AG08395 (cell line): Measurements from ENCODE around the gene HNRNPC.
"Not testable (repeated sequence)": the region's sequence is repeated elsewhere in the genome, so short reads cannot be mapped to it uniquely, and the experiment has no call there.

Source experiments
- DNase-seq: peaks from one replicate; pipeline ENCODE4 v3.0.0; 2012; ENCODE audit warnings: mixed read lengths, low spot score

HNRNPC gene

DNA sequence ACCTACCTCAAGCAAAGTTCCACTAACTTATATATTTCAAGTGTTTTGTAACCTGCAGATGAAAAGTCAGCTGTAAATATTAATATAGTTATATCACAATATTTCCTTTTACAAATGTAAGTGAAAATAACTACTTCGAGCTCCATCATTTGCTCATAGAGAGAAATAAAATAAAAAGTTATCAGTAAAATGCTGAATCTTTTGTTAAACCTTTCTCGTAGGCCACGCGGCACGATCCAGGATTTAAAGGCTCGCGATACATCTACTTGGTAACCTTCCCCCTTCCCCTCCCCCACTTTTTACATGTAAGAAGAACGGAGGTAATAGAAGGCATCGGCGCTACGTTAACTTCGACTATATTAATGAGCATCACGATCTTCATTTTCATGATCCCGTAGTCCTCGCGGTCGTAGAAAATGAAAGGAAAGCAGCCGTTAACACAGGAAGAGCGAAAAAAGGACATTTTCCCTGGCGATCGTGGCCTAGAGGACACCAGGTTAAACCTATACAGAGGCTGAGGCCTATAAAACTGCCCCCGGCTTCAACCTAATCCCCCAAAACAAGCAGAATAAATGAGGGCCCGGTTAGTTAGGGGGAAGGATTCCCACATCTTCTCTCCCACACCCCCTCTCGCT, 508 bp downstream of the HNRNPC start:
- DNase-seq = no peak

DNA sequence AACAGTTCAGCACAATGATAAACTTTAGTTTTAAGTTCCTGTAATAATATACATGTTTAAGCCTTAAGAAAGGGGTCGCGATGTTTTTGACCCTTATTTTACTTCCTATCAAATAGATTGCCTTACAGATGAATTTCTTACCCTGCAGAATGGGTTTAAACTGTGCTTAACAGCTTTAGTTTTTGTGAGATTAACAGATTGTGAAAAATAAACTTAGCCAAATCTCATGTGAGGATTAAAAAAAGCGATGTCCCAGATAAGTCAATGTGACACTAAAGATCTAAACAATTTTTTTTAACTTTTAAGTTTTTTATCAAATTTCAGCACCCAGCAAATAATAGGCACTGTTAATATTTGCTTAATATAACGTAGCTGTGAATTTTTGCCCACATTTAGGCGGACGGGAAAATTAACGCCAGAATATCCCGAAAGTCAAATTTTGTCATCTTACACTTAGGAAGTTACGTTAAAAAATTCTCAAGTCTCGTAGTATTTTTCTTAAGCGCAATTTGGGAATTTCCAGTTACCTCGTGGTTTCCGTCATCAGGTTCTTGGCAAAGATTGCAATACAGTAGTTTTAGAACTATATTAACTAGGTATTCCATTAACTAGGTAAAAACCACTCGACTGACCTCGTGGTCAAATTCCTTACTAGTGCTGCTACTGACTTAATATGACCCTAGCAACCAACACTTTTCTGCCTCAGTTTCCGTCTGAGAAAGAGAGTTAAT, 1.2 kb downstream of the HNRNPC start:
- DNase-seq = no peak

DNA sequence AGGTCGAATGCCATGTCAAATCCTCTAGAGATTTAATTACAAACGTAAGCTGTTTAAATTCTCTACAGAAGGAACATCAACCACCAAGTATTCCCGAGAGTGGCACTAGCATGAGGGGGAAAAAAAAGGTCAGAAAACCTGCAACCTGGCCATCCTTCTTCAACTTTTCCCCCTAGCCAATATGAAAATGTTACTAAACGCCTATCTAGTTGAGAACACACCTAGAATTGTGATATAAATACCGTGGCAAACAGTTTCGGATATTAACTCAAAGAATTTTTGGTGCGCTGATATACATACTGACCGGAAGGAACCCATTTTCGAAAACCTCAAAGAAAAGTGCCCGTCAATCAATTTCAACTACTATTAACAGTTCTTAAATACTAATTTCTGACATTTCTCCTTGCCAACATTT, 1.8 kb downstream of the HNRNPC start:
- DNase-seq = no peak

DNA sequence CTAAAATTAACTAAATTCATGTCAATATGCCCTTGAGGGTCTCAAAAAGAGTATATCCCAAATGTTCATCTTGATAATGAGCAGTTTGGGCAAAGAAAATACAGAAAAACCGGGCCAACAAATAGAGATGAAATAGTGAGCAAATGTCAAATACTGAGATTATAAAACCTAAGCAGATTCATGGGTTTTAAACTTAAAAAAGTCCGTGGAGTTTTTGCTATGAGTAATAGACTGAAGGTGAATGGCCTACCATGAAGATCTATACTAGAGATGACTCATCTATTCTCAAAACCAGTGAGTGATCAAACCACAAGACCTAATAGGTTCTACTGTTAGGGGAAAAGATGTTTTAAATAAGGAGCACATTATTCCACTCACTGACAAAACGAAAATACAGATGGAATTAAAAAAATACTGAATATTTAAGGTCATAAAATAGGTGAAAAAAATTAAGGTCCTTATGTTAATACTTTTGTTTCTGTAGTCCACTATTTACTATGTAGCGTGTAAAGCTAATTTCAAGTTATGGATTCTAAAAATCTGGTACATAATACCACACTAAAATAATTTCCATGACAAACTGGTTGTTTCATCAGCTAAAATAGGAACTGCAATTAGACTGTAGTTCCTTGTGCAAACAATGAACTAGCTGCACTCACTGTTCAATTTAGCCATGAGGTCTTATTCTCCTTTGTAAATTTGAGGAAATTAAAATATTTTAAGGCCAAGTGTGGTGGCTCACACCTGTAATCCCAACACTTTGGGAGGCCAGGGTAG, 5.0 kb downstream of the HNRNPC start:
- peak; percentile 66 for DNase-seq

DNA sequence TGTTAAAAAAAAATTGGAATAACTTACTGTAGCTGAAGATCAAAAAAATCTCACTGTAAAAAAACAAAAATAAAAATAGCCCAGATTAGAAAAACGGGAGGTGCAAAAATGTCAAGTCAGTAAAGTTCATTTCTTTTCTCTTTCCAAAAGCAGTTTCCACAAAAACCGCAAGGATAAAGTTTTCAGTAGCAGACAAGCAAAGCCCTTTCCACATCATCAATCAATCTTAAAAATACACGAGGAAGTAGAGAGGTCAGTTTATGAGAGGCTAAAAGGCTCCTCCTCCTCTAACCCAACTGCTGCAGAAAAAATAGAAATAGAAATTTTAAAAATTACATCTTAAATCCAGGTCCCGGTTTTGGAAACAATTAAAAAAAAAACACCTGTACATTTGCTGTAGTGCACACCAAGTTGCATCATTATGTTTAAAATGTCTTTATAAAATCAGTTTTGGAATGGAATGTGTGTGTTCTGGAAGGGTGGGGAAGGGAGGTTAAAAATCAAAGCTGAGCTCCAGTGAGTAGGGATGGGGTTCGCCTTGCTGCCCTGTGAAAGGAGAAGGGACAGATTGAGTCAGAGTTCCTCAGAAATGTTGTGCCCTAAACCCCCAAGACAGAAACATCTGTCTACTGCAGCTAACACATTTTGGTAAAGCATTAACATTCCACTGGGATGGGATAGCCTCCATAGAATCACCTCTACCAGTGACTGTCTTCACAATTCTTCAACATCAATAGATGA, 5.8 kb downstream of the HNRNPC start:
- no peak for DNase-seq

DNA sequence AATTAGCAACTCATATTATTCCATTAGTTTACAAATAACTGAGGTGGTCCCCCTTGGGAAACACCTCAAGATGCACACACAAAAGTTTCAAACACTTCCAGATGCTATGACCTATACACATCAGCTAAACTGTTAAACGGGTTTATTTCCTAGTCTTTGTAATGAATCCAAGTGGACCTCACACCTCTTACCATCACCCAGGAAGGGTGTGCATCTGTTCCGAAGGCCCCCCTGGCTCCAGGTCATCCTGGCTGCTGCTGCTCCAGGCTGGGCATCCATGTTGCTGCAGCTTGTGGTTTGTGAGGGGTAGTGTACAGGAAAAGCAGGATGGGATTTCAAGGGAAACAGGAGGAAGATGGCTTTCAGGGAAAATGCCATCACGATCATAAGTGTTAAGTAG, 6.8 kb downstream of the HNRNPC start:
- no peak for DNase-seq

DNA sequence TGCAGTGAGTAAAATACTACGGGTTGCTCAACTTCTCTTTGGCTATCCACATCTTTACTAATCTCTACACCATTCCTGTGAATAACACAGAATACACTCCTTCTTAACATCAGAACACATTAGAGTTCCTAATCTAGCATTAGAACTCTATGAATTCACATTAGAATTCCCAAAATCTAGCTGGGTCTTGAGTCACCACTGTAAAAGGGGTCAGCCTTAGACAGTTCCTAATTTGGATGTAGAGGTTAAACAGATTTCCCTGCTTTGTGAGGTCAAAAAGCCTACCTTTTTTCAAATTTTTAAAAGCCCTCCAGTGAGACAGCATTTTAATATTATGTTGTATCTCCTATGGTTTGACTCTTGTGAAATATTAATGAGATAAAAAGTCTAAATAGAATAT, 7.4 kb downstream of the HNRNPC start:
- DNase-seq = no peak

DNA sequence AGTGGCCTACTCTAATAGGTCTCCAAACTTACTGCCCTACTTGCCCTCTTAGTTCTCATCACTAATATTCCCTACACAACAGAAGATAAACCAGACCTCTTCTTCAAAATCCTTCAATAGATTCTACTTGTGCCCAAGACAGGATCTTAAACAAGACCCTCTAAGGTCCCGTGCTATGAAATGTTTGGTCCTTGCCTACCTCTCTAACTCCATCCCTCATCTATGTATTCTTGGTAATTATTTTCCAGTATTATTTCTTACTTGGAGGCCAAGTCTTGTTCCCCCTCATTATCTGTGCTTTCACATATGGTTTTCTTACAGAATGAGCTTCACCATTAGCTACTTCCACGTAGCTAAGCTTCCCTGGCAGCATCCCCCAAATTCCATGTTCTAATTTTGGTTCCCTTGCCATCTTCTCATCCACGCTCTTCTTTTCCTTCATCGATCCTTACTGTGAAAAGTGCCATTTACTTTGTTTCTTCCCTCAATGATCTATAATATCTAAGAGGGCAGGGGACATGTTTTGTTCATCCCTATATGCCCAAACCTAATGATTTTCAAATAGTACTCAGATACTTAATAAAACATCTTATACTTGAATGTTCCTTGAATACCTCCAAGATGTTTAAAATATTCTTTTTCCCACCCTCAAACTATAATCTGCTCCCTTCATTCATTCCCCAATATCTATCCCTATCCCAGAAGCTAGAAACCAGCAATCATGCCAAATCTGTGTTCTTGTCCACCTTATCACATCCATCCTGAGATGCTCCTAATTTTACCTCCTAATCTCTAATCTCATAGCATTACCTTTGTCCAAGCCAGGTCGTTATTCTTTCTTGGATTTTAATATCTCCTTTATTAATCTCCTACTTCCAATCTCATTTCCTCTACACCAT, 10.1 kb downstream of the HNRNPC start:
- DNase-seq = no peak

DNA sequence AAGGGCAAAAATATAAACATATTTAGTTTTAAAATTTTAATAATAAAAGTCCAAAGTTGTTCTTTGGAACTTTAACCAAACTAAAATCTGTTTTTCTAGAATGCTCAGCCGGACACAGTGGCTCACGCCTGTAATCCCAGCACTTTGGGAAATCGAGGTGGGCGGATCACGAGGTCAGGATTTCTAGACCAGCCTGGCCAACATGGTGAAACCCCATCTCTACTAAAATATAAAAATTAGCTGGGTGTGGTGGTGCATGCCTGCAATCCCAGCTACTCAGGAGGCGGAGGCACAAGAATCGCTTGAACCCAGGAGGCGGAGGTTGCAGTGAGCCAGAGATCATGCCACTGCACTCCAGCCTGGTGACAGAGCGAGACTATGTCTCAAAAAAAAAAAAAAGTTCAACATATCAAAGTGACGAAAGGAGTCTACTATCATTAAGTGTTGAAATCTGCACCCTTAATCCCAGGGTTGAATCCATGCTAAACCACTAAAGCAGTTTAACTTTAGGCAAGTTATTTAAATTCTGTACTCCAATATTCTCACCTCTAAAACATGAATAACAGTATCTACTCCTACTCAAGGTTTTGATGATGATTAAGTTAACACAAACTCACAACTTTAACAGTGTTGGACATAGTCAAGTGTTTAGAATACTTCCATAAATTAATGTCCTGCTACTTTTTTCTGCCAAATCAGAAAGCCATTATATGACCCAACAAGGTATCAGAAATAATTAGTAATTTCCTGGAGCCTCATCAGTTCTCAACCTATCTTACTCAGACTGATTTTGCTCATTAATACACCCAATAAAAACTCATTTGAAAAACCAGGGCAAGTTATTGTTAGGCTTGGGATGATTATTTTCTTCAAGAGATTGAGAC, 11.0 kb downstream of the HNRNPC start:
- DNase-seq = no peak

DNA sequence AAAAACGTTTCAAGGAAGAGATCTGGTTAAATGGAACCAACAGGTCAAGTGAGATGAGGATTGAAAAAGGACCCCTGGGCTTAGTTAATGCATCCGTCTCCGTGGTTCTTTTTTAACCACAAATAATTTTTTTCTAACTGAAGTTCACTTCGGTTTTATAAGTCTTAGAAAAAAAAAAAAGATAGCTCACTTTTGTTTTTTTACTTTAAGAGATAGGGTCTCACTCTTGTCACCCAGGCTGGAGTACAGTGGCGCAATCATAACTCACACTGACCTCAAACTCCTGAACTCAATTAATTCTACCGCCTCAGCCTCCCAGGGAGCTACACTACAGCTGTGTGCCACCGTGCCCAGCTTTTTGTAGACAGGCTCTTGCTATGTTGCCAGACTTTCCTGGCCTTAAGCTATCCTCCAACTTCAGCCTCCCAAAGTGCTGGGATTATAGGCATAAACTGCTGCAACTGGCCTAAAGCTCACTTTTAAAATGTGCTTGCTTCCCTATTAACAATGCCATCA, 11.8 kb downstream of the HNRNPC start:
- DNase-seq = no peak

DNA sequence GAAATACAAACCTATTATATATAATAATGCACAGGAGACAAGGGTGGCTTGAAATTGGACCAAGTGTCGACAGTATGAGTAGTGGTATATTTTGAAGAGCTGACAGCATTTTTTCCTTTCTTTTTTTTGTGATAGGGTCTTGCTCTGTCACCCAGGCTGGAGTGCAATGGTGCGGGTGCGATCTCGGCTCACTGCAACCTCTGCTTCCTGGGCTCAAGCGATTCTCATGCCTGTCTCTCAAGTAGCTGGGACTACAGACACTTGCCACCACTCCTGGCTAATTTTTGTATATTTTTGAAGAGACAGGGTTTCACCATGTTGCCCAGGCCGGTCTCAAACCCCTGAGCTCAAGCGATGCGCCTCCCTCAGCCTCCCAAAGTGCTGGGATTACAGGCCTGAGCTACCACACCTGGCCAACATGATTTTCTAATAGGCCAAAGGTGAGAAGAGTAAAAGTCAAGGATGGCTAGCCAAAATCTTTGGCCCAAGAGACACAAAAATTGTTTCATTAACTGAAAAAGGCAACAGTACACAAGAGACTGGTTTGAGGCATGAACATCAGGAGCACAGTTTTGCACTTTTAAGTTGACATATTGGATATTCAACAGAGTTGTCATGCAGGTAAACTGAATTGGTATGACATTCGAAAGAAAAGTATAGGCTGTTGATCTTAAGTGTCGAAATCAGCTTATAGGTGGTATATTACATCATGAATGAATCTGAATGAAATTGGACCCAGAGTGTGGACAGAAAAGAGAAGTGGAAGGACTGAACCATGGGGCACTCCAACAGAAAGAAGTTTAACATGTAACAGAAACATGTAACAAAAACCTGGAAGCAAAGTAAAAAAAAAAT, 12.5 kb downstream of the HNRNPC start:
- DNase-seq = no peak

DNA sequence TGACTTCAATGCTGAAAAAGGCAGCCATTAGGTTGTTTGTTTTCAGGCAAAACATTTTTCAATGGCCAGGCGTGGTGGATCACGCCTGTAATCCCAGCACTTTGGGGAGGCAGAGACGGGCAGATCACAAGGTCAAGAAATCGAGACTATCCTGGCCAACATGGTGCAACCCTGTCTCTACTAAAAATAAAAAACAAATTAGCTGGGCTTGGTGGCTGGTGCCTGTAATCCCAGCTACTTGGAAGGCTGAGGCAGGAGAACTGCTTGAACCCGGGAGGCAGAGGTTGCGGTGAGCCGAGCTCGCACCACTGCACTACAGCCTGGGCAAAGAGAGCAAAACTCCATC, 13.2 kb downstream of the HNRNPC start:
- not testable (repeated sequence) for DNase-seq

DNA sequence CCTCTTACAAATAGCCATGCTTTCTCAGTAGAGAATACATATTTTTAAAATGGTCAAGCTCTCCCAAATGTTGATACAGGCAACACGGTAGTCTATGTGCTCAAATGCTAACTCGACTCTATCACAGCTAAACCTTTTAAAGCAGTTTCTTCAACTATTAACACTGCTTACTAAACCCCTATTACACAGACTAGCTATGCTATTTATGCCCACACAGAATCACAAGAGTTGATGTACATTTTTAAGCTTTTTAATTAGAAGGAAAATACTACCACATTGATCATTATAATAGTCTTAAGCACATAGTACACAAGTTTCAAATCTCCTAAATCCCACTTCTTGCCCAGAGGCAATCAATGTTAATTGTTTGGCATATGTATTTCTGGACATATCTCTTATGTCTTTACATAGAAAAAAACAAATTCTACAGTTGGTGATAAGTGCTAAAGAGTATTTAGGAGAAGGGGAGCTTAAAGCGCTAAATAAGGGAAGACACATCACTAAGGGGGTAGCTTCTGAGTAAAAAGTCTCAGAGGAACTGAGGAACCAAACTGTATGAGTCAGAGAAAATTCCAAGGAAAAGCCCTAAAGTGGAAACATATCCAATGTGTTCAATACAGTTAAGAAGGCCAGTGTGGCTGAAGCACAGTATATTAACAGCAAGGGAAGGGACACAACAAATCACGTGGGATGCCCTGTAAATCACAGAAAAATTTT, 13.7 kb downstream of the HNRNPC start:
- peak; percentile 12 for DNase-seq

DNA sequence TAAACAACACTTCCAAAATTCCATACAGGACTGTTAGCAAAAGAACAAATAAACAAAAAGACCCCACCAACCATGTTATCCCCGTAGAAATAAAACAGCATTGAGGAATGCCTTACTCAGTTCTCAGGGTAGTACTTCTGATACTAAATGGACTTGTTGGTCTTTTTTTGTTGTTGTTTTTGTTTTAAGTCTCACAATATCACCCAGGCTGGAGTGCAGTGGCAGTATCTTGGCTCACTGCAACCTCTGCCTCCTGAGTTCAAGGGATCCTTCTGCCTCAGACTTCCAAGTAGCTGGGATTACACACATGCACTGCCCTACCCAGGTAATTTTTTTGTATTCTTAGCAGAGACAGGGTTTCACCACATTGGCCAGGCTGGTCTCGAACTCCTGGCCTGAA, 17.1 kb downstream of the HNRNPC start:
- no peak for DNase-seq

DNA sequence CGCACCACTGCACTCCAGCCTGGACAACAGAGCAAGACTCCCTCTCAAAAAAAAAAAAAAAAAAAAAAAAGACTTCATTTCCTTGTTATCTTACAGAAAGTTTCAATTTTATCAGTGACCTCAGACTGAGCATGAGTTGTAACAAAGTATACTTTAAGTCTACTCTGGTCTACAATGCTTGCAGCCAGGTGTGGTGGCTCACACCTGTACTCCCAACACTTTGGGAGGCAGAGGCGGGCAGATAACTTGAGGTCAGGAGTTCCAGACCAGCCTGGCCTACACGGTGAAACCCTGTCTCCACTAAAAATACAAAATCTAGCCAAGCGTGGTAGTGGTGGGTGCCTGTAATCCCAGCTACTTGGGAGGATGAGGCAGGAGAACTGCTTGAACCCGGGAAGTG, 18.0 kb downstream of the HNRNPC start:
- no peak for DNase-seq

DNA sequence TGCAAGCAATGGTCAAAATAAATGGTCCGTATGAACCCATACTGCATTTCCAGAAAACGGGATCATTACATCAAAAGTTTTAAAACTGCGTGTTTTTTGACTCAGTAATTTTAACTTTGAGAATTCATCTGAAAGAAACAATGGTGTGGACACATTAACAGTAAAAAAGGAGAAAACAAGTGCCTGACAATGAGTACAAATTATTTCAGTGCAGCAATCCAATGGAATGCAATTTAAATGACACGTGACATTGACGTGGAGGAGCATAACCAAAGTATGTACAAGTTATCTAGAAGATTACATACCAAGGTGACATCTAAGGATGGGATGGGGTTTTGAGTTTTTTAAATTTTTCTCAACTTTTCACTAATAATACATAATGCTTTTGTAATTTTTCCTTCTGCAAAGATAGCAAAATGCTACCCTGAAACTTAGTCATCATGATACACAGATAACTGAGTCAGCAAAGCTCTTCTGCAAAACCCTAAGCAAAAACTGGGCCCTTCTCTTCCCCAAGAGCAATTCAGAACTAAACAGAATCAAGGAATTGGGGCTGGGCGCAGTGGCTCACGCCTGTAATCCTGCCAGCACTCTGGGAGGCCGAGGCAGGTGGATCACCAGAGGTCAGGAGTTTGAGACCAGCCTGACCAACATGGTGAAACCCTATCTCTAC, 20.4 kb downstream of the HNRNPC start:
- no peak for DNase-seq

DNA sequence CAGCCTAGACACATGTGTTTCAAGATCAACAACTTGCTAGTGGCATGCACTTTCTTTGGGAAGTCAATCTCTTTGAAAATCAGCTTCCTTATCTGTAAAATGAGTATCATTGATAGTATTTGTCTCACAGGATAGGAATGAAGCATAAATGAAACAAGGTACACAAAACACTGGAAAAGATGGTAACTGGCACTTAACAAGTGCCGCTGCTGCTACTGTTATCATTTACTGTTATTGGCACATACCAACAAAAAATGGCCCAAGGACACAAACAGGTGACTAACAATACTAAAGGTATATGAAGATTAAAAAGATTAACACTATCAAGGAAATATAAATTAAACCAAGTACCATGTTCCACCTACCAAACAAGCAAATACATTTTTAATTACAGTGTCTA, 20.9 kb downstream of the HNRNPC start:
- DNase-seq = no peak

DNA sequence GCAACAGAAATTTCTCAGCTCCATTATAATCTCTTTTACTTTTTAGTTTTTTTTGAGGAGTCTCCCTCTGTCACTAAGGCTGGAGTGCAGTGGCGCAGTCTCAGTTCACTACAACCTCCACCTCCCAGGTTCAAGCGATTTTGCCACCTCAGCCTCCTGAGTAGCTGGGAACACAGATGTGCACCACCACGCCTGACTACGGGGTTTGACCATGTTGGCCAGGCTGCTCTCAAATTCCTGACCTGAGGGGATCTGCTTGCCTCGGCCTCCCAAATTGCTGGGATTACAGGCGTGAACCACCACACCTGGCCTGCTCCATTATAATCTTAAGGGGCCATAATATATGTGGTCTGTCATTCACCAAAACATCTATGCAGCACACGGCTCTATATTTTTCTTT, 23.4 kb downstream of the HNRNPC start:
- DNase-seq = no peak
